SHP77 (cell line): ENCODE data around the gene TMEM267.
A peak's percentile ranks its signal among the peaks of the same experiment; 100 is the strongest.
"Not testable (repeated sequence)": the region's sequence is repeated elsewhere in the genome, so short reads cannot be mapped to it uniquely, and the experiment has no call there.

ENCODE experiments used
- DNase-seq, 2 experiments: peaks; one replicate each; lab custom pipeline; 2025; lab: John Stamatoyannopoulos, UW

Gene TMEM267

GRCh38 chr5:43483298-43484105 is at the start of gene TMEM267:
TMEM267 (minus strand) TSS chr5:43483865; CDS start chr5:43453969, 29,896 bp downstream.
- DNase-seq, result peak; percentile 93 to 98

GRCh38 chr5:43530648-43531047 is 47.0 kb upstream of the TMEM267 start:
- no peak for DNase-seq

GRCh38 chr5:43523662-43524072 is 40.0 kb upstream of the TMEM267 start:
- DNase-seq, result no peak

DNA sequence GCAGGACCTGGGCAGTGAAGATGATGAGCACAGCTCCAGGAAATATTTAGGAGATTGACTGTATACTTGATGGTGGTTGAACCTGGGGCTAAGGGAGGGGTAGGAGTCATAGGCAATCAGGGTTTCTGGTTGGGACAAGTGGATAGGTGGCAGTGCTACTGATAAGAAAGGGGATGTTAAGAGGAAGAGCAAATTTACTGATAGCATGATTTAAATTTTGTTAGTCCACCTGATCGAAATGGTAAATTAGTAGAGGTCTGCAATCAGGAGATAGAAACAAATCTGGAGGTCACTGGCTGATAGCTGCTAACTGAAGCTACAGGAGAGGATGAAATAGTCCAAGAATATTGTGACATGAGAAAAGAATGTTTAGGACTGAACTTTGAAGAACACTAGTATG is 37.0 kb upstream of the TMEM267 start:
- no peak for DNase-seq

DNA sequence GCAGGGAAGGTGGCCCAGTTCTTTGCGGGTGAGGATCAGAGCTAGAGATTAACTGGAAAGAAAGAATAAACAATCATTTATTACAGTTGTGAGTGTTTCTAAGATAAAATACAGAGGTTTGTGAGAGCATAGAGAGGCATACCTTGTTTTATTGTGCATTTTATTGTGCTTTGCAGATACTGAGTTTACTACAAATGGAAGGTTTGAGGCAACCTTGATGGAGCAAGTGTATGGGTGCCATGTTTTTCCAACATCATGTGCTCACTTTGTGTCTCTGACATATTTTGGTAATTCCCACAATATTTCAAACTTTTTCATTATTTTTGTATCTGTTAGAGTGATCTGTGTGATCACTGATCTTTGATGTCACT is 32.0 kb upstream of the TMEM267 start:
- DNase-seq, result peak in 1 of 2 experiments; percentile 42

DNA sequence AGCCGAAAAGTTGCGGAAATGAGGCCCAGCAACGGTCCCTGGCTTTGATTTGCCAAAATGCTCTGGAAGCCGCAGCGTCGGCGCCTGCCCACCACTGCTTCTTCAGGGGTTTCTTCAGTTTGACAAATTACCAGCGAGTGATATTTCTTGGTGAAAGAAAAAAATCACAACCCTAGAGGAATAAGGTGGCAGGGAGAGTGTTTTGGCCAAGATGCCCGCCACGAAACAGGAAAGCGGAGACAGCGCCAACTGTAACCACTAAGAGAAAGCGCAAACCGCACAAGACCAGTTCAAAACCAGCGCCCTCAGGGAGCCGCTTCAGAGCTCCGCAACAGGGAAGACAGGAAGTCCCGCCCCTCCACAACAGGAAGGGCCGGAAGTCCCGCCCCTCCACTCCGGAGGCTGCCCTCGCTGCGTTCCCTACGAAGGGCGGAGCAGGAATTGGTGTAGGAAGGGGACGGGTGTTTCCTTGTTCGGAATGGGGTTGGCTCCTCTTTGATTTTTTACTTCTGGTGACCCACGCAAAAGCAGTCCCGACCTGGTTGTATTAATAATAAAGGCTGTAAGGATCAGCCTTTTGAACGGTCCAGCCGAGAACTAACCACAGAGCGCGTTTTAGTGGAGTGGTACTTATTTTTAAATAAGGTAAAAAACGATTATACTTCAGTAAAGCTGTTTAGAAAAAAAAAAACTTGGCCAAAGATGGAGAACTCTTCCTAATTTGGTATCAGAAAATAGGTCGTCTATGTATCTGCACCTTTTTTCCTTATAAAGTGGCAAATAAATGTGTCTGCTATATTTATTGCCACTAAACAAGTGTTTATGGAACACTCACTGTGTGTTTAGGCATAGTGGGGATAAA is 31.4 kb upstream of the TMEM267 start, which contains the start of gene C5orf34:
C5orf34 (minus strand) TSS at position 333 of the 862 bp plus-strand sequence. CDS start 5,809 bp downstream, outside the sequence.
- peak; percentile 98 to 99 for DNase-seq

DNA sequence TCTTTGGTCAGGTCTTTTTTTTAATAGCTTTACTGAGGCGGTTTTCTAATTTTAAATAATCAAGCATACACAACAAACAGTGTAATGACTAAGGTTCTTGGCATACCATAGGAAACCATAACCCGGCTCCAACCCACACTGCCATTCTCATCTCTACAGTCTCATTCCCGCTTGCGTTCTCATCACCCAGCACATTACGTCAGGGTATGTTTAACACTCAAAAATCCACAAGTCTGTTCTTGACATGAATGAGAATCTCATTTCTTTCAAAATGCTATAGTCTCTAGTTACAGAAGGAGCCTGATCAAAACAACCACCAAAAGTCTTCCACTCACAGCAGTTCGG is 30.8 kb upstream of the TMEM267 start:
- peak; percentile 17 to 63 for DNase-seq

DNA sequence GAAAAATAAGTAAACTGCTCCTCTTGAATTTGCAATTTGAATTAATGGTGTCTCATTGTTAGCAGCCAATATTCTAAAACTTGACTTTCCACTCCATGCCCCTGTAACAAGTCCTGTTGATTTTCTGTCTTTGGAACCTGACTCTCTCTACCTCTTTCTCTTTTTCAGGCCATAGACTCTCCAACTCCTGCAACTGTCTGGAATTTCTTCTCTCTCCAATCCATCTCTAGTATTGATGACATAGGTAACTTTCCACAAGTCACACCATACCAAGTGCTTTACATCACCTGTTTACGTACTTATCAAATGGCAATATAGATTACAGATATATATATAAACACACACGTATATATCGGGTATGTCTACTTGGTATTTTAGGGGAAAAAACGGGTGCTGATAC is 30.4 kb upstream of the TMEM267 start:
- no peak for DNase-seq

- not testable (repeated sequence) for DNase-seq
Observed at GRCh38 chr5:43511062-43511461, 27.4 kb upstream of the TMEM267 start.

GRCh38 chr5:43498581-43498980 is 14.9 kb upstream of the TMEM267 start:
- no peak for DNase-seq

- no peak for DNase-seq
Observed at GRCh38 chr5:43497311-43498104, 13.8 kb upstream of the TMEM267 start.

DNA sequence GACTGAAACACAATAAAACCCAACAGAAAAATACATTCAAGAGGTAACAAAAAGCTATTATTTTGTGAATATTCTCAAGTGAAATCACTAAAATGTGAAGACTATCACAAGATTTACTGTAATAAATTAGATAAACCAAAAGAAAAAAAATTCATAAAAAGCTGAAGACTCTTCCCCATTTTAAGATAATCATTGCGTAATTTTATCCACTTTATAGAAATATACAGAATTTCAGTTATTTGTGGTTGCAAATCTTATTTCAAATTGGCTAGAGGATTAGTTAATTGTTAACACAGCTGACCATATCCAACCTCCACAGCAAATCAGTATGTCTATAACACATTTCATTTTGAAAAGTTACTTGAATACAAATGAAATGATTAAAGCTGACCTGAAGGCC is 7.7 kb upstream of the TMEM267 start:
- DNase-seq, result no peak

- no peak for DNase-seq
Observed at GRCh38 chr5:43486353-43486752, 2.7 kb upstream of the TMEM267 start.

DNA sequence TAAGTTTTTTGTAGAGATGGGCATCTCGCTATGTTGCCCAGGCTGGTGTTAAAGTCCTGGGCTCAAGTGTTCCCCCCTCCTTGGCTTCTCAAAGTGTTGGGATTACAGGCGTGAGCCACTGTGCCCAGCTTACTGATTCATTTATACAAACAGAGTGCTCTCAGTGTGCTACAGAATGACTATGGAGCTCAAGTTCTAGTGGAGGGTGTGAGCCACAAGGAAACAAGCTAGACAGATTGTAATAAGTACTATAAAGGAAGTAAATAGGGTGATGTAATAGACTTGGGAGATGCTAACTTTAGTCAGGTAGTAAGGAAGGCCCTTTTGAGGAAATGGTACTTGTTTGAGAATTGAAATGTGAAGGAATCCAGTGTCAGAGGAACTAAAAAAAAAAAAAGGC is 1.7 kb upstream of the TMEM267 start:
- no peak for DNase-seq

DNA sequence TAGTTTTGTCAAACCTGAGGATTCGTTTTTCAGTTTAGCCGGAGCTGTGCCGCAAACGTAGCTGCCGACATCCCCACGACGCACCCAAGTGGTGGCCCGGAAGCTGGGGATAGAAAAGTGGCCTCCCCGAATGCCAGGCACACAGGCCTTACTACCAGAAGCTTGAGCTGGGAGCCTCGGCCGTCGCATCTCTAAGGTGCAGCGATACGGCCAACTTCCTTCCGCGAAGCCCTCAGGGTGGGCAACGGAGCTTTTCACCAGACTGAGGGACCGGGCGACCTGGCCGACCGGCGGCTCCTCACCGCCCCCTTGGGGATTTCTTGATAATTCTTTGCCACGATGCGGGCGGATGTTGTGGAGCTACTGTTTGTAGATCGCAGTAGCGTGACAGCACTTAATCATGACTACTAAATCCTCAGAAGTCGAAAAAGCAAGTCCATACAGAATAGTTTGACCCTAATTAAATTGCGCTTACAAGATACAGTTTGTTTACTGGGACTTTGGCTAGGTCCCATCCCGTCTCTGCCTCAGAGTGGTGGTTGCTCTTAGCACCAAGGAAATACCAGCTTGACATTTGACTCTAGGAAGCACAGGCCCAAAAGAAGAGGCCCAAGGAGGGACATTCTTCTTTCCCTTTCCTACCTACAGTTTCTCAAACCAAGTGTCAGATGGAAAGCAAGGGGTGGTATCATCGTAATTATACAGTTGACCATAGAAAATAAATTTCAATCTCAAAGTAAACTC is 613 bp upstream of the TMEM267 start:
- DNase-seq, result peak; percentile 87 to 88

DNA sequence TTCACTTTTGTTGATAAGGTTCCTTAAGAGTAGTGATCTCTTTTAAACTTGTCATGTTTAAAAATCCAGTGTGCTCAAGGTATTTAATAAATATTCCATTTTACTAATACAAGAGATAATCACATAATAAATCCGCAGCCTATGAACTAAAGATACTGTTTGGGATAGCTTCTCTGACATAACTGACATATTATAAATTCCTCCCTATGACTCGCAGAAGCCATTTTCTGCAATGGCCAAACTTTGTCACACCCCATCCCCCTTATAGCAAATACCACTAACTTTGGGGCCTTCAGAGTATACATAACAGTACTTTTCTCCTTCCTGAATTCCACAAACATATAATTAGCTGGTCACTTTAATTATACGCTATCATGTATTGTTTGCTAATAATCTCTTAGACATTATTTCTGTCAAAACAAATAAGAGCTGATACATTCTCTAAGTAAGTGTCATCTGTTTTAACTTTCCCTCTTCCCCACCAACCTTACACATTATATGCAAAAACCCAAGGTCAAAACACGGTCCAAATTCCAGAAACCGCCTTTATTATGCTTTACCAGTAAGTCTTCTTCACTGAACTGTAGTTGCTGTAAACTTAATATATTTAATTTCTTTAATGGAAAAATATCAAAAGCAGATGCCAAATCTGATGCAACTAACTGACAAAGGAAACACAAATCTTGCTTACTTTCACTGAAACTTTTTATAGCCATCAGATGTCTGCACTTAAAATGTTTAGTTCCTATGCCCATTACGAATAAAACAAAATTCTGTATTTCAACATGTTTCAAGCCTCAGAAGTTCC is 971 bp downstream of the TMEM267 start:
- DNase-seq, result no peak

- no peak for DNase-seq
Observed at GRCh38 chr5:43469671-43470391, 13.8 kb downstream of the TMEM267 start.

- DNase-seq, result no peak
Observed at GRCh38 chr5:43467100-43467499, 16.6 kb downstream of the TMEM267 start.

GRCh38 chr5:43465455-43465854 is 18.2 kb downstream of the TMEM267 start:
- not testable (repeated sequence) for DNase-seq

- DNase-seq, result no peak
Observed at GRCh38 chr5:43461066-43461465, 22.6 kb downstream of the TMEM267 start.
